Measurements from ENCODE around the gene SPATA1. TPM values are rescaled to one million over a fixed set of nuclear protein-coding genes. Genes with fewer than 3 reads are reported as not detected.

SPATA1 gene
- total and polyA plus RNA-seq, 9 of the 15 experiments (the other 6 are each of a cell fraction or from before 2014, with no cell fraction given) = 0.79 to 2.9 (median 1.5) TPM

- TF ChIP-seq MAFG (tag; conservative IDR thresholded peaks at IDR 0.05) = peak; percentile 81
- TF ChIP-seq TEAD2 (tag; IDR thresholded peaks at IDR 0.05) = no peak
Measured at GRCh38 chr1:84510165-84510564, 4.0 kb downstream of the SPATA1 start (continued).

- 87% methylated on average over 3 of the region's 3 CpGs for WGBS (ENCODE audit: insufficient coverage, low coverage, missing lambda C conversion rate)
- no peak for FAIRE-seq
- no peaks in the 10 kb centered on the region for H3K36me3 ChIP-seq (ENCODE audit: control insufficient read depth, insufficient read depth, low read length)
- no peak overlapping the region for H3K9ac ChIP-seq (ENCODE audit: insufficient read depth in 1 of 2, low read depth in 2 of 2, low read length in 2 of 2)
- no peak overlapping the region for H3K4me2 ChIP-seq (ENCODE audit: insufficient read depth, low read length)
- BruUV-seq (replicated peaks) = no TSS peak
- H4K20me1 ChIP-seq (replicated peaks; ENCODE audit: control insufficient read depth, insufficient read depth, low read length) = no peaks in the 10 kb centered on the region
- intact Hi-C loops (cut with micrococcal nuclease) (no loop called here), in situ Hi-C loops (cut with MboI) (no loop called here)
- no peak for DNase-seq (ENCODE audit: extremely low read depth in 1 of 4, low spot score in 3 of 4)
- H3K79me2 ChIP-seq (ENCODE audit: control insufficient read depth, insufficient read depth, low read length) = peaks cover 24% of the 10 kb centered on the region
- no peak overlapping the region for H3K4me3 ChIP-seq
- no peak overlapping the region for H2AFZ ChIP-seq (ENCODE audit: low read depth, low read length)
- H3K4me1 ChIP-seq (replicated peaks in 1 of 2; ENCODE audit: control insufficient read depth in 2 of 2, insufficient read depth in 2 of 2, low read length in 2 of 2) = peaks cover 3 to 4% of the 10 kb centered on the region in 2 experiments; a peak in 3 of 5 replicates
- no peak for ATAC-seq
- no peaks in the 10 kb centered on the region; the same call in 1 of the 2 replicates for H3K9me3 ChIP-seq (replicated peaks; ENCODE audit: control insufficient read depth, insufficient read depth, low read depth, low read length)
- TF ChIP-seq RBM25 (IDR thresholded peaks at IDR 0.05; ENCODE audit: low read depth, low read length, severe bottlenecking) (peak; percentile 2), ZFP36 (IDR thresholded peaks at IDR 0.05; ENCODE audit: low read depth, low read length, partially characterized antibody) (no peak)
- no peaks in the 10 kb centered on the region for H3K9me1 ChIP-seq (ENCODE audit: control insufficient read depth, insufficient read depth, low read length)
- no peaks in the 10 kb centered on the region for H3K27me3 ChIP-seq (ENCODE audit: control insufficient read depth in 2 of 2, insufficient read depth in 2 of 2, low read length in 2 of 2)
- POLR2A ChIA-PET = no interaction called here
- H3K27ac ChIP-seq (ENCODE audit: extremely low read depth, low read depth, low read length) = no peak overlapping the region
- CTCF ChIA-PET (ENCODE audit: low intra/inter-chr PET ratio) = no interaction called here
Measured at GRCh38 chr1:84510668-84511067, 4.5 kb downstream of the SPATA1 start.

- no peaks in the 10 kb centered on the region for H3K27me3 ChIP-seq (ENCODE audit: control insufficient read depth in 2 of 2, insufficient read depth in 2 of 2, low read length in 2 of 2)
- no peak for DNase-seq (ENCODE audit: extremely low read depth in 1 of 4, low spot score in 3 of 4)
- no peak overlapping the region for H2AFZ ChIP-seq (ENCODE audit: low read depth, low read length)
- ChIA-PET POLR2A (interaction anchor here (0.7 kb wide), 1 partner anchor 12 kb away, joined by 3 read pairs; no protein-coding TSS in a partner anchor), CTCF (ENCODE audit: low intra/inter-chr PET ratio) (no interaction called here)
- no TSS peak for BruUV-seq (replicated peaks)
- H3K9me3 ChIP-seq (replicated peaks; ENCODE audit: control insufficient read depth, insufficient read depth, low read depth, low read length) = no peaks in the 10 kb centered on the region
- H3K27ac ChIP-seq (ENCODE audit: extremely low read depth, low read depth, low read length) = no peak overlapping the region
- intact Hi-C loops (cut with micrococcal nuclease) = no loop called here
- no peak; the same call in 2 of the 3 replicates for ATAC-seq
- no peaks in the 10 kb centered on the region for H3K36me3 ChIP-seq (ENCODE audit: control insufficient read depth, insufficient read depth, low read length)
- no peaks in the 10 kb centered on the region for H4K20me1 ChIP-seq (replicated peaks; ENCODE audit: control insufficient read depth, insufficient read depth, low read length)
- no peaks in the 10 kb centered on the region for H3K4me1 ChIP-seq (replicated peaks in 1 of 2; ENCODE audit: control insufficient read depth in 2 of 2, insufficient read depth in 2 of 2, low read length in 2 of 2)
- no peak overlapping the region for H3K4me2 ChIP-seq (ENCODE audit: insufficient read depth, low read length)
- H3K9ac ChIP-seq (ENCODE audit: insufficient read depth in 1 of 2, low read depth in 2 of 2, low read length in 2 of 2) = no peak overlapping the region
- no peaks in the 10 kb centered on the region for H3K79me2 ChIP-seq (ENCODE audit: control insufficient read depth, insufficient read depth, low read length)
- H3K9me1 ChIP-seq (ENCODE audit: control insufficient read depth, insufficient read depth, low read length) = no peaks in the 10 kb centered on the region
- no peak overlapping the region for H3K4me3 ChIP-seq
- in situ Hi-C loops (cut with MboI) = no loop called here
- no peak for FAIRE-seq
- TF ChIP-seq TCF7L2 (IDR thresholded peaks at IDR 0.05; ENCODE audit: low read depth, low read length) (no peak), CEBPG (CRISPR knock-in tag; IDR thresholded peaks at IDR 0.05) (no peak), CEBPG (tag; conservative IDR thresholded peaks at IDR 0.05 in 1 of 2, IDR thresholded peaks at IDR 0.05 in 1 of 2) (peak in 1 of 2 experiments; percentile 83; a peak in 2 of 4 replicates), ATF3 (IDR thresholded peaks at IDR 0.05) (peak; percentile 64; the same call in 1 of the 2 replicates), ATF3 (CRISPR knock-in tag; conservative IDR thresholded peaks at IDR 0.05) (no peak), TRIM24 (IDR thresholded peaks at IDR 0.05) (peak; percentile 21 to 72; a peak in 2 of 4 replicates), HEY1 (CRISPR knock-in tag; IDR thresholded peaks at IDR 0.05; ENCODE audit: borderline replicate concordance) (no peak)
- TF ChIP-seq, protein P1, sequence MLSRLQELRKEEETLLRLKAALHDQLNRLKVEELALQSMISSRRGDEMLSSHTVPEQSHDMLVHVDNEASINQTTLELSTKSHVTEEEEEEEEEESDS (CRISPR knock-in tag; IDR thresholded peaks at IDR 0.05) = no peak
- TF ChIP-seq, protein P2, sequence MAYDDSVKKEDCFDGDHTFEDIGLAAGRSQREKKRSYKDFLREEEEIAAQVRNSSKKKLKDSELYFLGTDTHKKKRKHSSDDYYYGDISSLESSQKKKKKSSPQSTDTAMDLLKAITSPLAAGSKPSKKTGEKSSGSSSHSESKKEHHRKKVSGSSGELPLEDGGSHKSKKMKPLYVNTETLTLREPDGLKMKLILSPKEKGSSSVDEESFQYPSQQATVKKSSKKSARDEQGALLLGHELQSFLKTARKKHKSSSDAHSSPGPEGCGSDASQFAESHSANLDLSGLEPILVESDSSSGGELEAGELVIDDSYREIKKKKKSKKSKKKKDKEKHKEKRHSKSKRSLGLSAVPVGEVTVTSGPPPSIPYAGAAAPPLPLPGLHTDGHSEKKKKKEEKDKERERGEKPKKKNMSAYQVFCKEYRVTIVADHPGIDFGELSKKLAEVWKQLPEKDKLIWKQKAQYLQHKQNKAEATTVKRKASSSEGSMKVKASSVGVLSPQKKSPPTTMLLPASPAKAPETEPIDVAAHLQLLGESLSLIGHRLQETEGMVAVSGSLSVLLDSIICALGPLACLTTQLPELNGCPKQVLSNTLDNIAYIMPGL (CRISPR knock-in tag; IDR thresholded peaks at IDR 0.05) = no peak
Measured at GRCh38 chr1:84524590-84524989, 18.4 kb downstream of the SPATA1 start.
